SK-N-SH (cell line): ENCODE measurements around the gene ABHD11. TPM values are rescaled to one million over a fixed set of nuclear protein-coding genes. Genes with fewer than 3 reads are reported as not detected.
A peak's percentile ranks its signal among the peaks of the same experiment; 100 is the strongest.

Experiments
- CTCF ChIA-PET: fragments of 300-600, 350-600 bp; formaldehyde crosslinking; extraction: SDS; loops from one replicate; lab custom pipeline; 2021; lab: Yijun Ruan, JAX
- POLR2A ChIA-PET: fragments of 350-600 bp; sonication (Branson Sonifier 250); formaldehyde crosslinking; extraction: SDS; loops from one replicate; lab custom pipeline; 2020; ENCODE audit warnings: antibody characterized with exemption, inconsistent platforms; lab: Yijun Ruan, JAX
- DNase-seq: peaks from one replicate; pipeline ENCODE4 v3.0.0; 2012
- H2AFZ ChIP-seq: fragments of 200-600 bp; sonication (generic); 2 replicates; pipeline ENCODE4 v1.8.1; 2016; ENCODE audit warnings: antibody characterized with exemption, mild to moderate bottlenecking, low read depth
- H3F3A ChIP-seq: fragments of 200-600 bp; sonication (generic); replicated peaks from 2 replicates; pipeline ENCODE3; 2016; ENCODE audit warnings: antibody characterized with exemption, mild to moderate bottlenecking; ENCODE audit not compliant: insufficient read depth
- H3K27ac ChIP-seq, 2 experiments: fragments of 200-500 bp in 1 of 2; fragments of 200-600 bp in 1 of 2; sonication (Bioruptor generic) in 1 of 2; sonication (generic), shearing (Covaris generic) in 1 of 2; 2 replicates each; pipeline versions ENCODE4 v1.5.1 to v1.6.1; 2014 to 2016; ENCODE audit warnings: low read depth in 2 of 2, inconsistent platforms in 1 of 2, low read length in 1 of 2, mild to moderate bottlenecking in 1 of 2, mixed read lengths in 1 of 2
- H3K27me3 ChIP-seq: fragments of 200-600 bp; sonication (generic), shearing (Covaris generic); 2 replicates; pipeline ENCODE4 v1.6.1; 2016; ENCODE audit warnings: mixed run types; ENCODE audit not compliant: insufficient read depth
- H3K36me3 ChIP-seq, 2 experiments: fragments of 200-500 bp in 1 of 2; fragments of 200-600 bp in 1 of 2; sonication (Bioruptor generic) in 1 of 2; sonication (generic) in 1 of 2; replicated peaks in 1 of 2; 2 replicates each; pipeline versions ENCODE3 to v1.5.1; 2014 to 2016; ENCODE audit warnings: low read length in 1 of 2, mild to moderate bottlenecking in 1 of 2; ENCODE audit not compliant: insufficient read depth in 2 of 2, control insufficient read depth in 1 of 2
- H3K4me1 ChIP-seq, 2 experiments: fragments of 200-500 bp in 1 of 2; fragments of 200-600 bp in 1 of 2; sonication (Bioruptor generic) in 1 of 2; sonication (generic), shearing (Covaris generic) in 1 of 2; 2 replicates each; pipeline versions ENCODE4 v1.5.1 to v1.6.1; 2014 to 2016; ENCODE audit warnings: low read depth in 1 of 2, low read length in 1 of 2, mixed run types in 1 of 2; ENCODE audit not compliant: insufficient read depth in 2 of 2, control insufficient read depth in 1 of 2
- H3K4me2 ChIP-seq: fragments of 200-600 bp; sonication (generic), shearing (Covaris generic); 2 replicates; pipeline ENCODE4 v1.6.1; 2017; ENCODE audit warnings: mixed run types
- H3K4me3 ChIP-seq, 2 experiments: fragments of 200-500 bp in 1 of 2; fragments of 200-600 bp in 1 of 2; sonication (Bioruptor generic) in 1 of 2; sonication (generic), shearing (Covaris generic) in 1 of 2; 2 replicates each; pipeline versions ENCODE4 v1.5.1 to v1.8.1; 2014 to 2016; ENCODE audit warnings: low read depth in 2 of 2, inconsistent platforms in 1 of 2, low read length in 1 of 2, mild to moderate bottlenecking in 1 of 2, mixed read lengths in 1 of 2, moderate library complexity in 1 of 2
- H3K79me2 ChIP-seq: fragments of 200-600 bp; sonication (generic); 2 replicates; pipeline ENCODE4 v1.8.1; 2017; ENCODE audit warnings: mild to moderate bottlenecking; ENCODE audit not compliant: insufficient read depth
- H3K9ac ChIP-seq: fragments of 200-600 bp; sonication (generic); 2 replicates; pipeline ENCODE4 v1.6.1; 2017; ENCODE audit warnings: mixed run types
- H3K9me2 ChIP-seq: fragments of 200-600 bp; sonication (generic); 2 replicates; pipeline ENCODE4 v1.6.1; 2017; ENCODE audit warnings: mixed run types
- H3K9me3 ChIP-seq: fragments of 200-600 bp; sonication (generic); 2 replicates; pipeline ENCODE4 v1.6.1; 2017; ENCODE audit warnings: mixed run types, mild to moderate bottlenecking, moderate library complexity
- H4K20me1 ChIP-seq: fragments of 200-600 bp; sonication (generic); 2 replicates; pipeline ENCODE4 v1.6.1; 2017; ENCODE audit warnings: mild to moderate bottlenecking, mixed run types; ENCODE audit not compliant: insufficient read depth
- CHD2 ChIP-seq: fragments of 150-350 bp; IDR thresholded peaks from 2 replicates; pipeline ENCODE4 v1.6.1; 2018; ENCODE audit warnings: low read length; ENCODE audit not compliant: partially characterized antibody
- ELF1 ChIP-seq: IDR thresholded peaks from 2 replicates; pipeline ENCODE4 v1.4.0; 2012
- EZH2phosphoT487 ChIP-seq: fragments of 200-600 bp; sonication (generic); IDR thresholded peaks from 2 replicates; pipeline ENCODE4 v1.6.1; 2017; ENCODE audit warnings: low read depth, mixed run types, mild to moderate bottlenecking, antibody characterized with exemption, moderate library complexity, borderline replicate concordance
- FOSL2 ChIP-seq: IDR thresholded peaks from 2 replicates; pipeline ENCODE4 v1.4.0; 2012; ENCODE audit warnings: low read depth, mild to moderate bottlenecking, moderate library complexity, borderline replicate concordance
- FOXM1 ChIP-seq: IDR thresholded peaks from 2 replicates; pipeline ENCODE4 v1.4.0; 2012; ENCODE audit warnings: low read depth, mild to moderate bottlenecking
- GABPA ChIP-seq: IDR thresholded peaks from 2 replicates; pipeline ENCODE4 v1.4.0; 2012; ENCODE audit warnings: low read depth, mild to moderate bottlenecking
- GATA2 ChIP-seq: sonication (generic); formaldehyde crosslinking; IDR thresholded peaks from 2 replicates; pipeline ENCODE4 v1.5.0; 2020; ENCODE audit warnings: mild to moderate bottlenecking, missing genetic modification reagents
- IRF3 ChIP-seq: fragments of 150-350 bp; IDR thresholded peaks from 2 replicates; pipeline ENCODE4 v1.6.1; 2016; ENCODE audit warnings: mild to moderate bottlenecking, low read depth, low read length
- PBX3 ChIP-seq: IDR thresholded peaks from 2 replicates; pipeline ENCODE4; 2012
- RAD21 ChIP-seq: IDR thresholded peaks from 2 replicates; pipeline ENCODE4 v1.6.1; 2012; ENCODE audit warnings: mild to moderate bottlenecking, low read length
- RCOR1 ChIP-seq: fragments of 150-350 bp; IDR thresholded peaks from 2 replicates; pipeline ENCODE4 v1.6.1; 2017; ENCODE audit warnings: antibody characterized with exemption, low read length
- REST ChIP-seq: IDR thresholded peaks from 2 replicates; pipeline ENCODE4 v1.6.1; 2012; ENCODE audit warnings: mild to moderate bottlenecking, low read depth, low read length, moderate library complexity
- RXRA ChIP-seq: IDR thresholded peaks from 2 replicates; pipeline ENCODE4 v1.4.0; 2012; ENCODE audit warnings: low read depth, mild to moderate bottlenecking, borderline replicate concordance
- SMC3 ChIP-seq: IDR thresholded peaks from 2 replicates; pipeline ENCODE4 v1.6.1; 2012; ENCODE audit warnings: low read depth, low read length, improper control_type of control experiment
- TAF1 ChIP-seq: IDR thresholded peaks from 2 replicates; pipeline ENCODE4 v1.6.1; 2012; ENCODE audit warnings: low read depth, mild to moderate bottlenecking, low read length, moderate library complexity, borderline replicate concordance
- USF1 ChIP-seq: IDR thresholded peaks from 2 replicates; pipeline ENCODE4 v1.4.0; 2012; ENCODE audit warnings: low read depth, borderline replicate concordance
- WGBS: methylation state at CpG from one replicate; pipeline ENCODE4 v1.1.6; 2017; ENCODE audit warnings: low lambda C conversion rate; 5-methylcytosine and 5-hydroxymethylcytosine counted together
- polyA plus RNA-seq, 3 experiments: library from polyadenylated mRNA; depleted of rRNA; stranded (reverse); fragments of >200 nt; gene quantifications; 2 replicates each; pipeline ENCODE4 v1.2.3, GENCODE V29; 2012
- TF ChIP-seq, protein P1 (sequence below): fragments of 200-600 bp; sonication (generic); IDR thresholded peaks from 2 replicates; pipeline ENCODE4 v1.6.1; 2017; ENCODE audit warnings: antibody characterized with exemption, mild to moderate bottlenecking, moderate library complexity

The ABHD11 gene
- polyA plus RNA-seq, 1 of the 3 experiments (the other 2 are of a cell fraction), result 29.9 TPM

DNA sequence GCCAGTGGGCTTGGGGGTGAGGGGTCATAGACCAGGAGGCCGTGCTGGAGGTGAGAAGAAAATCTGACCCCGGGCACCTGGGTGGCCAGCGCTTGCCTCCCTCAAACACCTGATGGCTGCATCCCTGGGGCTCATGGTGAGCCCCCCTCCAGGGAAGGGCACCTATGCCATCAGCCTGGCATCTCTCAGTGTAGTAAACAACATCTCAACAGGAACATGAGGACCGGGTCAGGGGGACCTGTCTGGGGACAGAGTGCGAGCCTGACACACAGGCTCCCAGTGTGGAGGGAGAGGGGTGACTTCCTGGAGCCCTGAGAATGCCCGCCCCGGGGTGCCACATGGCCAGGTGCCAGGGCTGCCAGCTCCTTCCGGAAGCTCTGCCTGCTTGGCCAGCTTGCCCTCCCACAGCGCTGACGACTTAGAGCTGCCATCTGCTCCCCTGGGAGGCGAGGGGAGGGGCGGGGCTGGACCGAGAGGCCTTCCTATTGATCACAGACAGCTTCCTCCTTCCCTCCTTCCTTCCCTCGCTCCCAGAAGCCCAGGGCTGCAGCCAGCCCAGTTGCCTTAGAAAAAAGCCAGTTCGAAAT, 31.5 kb downstream of the ABHD11 start (continued):
- TF ChIP-seq TAF1 (no peak), ELF1 (peak; percentile 53; the same call in 1 of the 2 replicates), RCOR1 (no peak), FOSL2 (no peak), RAD21 (no peak), PBX3 (0 out of 2 replicates have a peak, but pooled peaks have one; percentile 14), EZH2phosphoT487 (no peak), FOXM1 (no peak), GABPA (peak; percentile 21; the same call in 1 of the 2 replicates), GATA2 (CRISPR knock-in tag) (no peak)
- TF ChIP-seq, protein P1, sequence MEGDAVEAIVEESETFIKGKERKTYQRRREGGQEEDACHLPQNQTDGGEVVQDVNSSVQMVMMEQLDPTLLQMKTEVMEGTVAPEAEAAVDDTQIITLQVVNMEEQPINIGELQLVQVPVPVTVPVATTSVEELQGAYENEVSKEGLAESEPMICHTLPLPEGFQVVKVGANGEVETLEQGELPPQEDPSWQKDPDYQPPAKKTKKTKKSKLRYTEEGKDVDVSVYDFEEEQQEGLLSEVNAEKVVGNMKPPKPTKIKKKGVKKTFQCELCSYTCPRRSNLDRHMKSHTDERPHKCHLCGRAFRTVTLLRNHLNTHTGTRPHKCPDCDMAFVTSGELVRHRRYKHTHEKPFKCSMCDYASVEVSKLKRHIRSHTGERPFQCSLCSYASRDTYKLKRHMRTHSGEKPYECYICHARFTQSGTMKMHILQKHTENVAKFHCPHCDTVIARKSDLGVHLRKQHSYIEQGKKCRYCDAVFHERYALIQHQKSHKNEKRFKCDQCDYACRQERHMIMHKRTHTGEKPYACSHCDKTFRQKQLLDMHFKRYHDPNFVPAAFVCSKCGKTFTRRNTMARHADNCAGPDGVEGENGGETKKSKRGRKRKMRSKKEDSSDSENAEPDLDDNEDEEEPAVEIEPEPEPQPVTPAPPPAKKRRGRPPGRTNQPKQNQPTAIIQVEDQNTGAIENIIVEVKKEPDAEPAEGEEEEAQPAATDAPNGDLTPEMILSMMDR, result no peak

DNA sequence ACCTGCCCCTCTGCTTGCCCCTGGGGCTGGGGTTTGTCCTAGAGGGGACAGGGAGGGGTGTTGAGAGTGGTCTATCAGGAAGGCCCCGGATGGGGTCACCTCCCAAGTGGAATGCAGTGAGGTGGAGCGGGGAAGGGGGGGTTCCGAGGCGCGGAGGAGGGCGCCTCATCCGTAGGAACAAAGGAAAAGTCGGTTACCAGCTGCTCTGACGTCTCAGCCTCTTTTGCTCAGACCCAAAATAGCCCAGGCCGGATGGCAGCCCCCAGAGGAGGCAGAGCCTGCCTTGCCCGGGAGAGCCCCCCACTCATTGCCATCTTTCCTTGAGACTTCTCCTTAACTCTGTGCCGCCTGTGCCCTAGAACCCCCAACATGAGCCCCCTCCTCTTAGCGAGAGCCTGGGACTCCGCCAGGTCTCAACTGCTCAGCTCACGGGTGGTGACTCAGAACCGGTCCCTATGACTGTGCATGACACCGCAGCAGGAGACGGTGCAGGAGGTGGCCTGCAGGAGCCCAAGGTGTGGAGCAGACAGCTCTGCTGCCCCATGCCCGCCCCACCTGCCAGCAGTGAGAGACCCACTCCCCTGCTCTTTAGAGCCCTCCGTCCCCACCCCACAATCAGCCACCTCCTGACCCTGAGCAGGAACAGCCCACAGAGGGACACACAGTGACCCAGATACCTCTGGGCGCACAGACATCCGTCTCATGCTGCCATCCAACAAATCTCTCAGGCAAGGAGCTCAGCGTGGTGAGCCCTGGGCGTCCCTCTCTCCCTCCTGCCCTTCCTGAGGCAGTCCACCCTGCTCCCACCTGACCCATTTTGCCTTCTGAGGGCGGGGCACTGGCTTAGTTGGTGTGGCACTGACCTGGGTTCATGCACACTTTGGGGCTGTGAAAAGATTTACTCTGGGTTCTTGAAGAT, 32.2 kb downstream of the ABHD11 start:
- peaks cover 27 to 33% of the 10 kb centered on the region in 2 experiments for H3K36me3 ChIP-seq
- H3K9me3 ChIP-seq, result no peaks in the 10 kb centered on the region
- H3K4me3 ChIP-seq, result no peak overlapping the region
- WGBS, result 62% methylated on average over 24 of the region's 25 CpGs
- ChIA-PET CTCF (interaction anchor here (0.8 to 4.5 kb wide), 10 partner anchors 9 to 364 kb away, joined by 3 to 27 read pairs (median 3); partner anchors contain the start of gene VPS37D), POLR2A (no interaction called here)
- no peaks in the 10 kb centered on the region for H3K9me2 ChIP-seq
- peaks cover 63% of the 10 kb centered on the region for H3K79me2 ChIP-seq
- H3K4me1 ChIP-seq, result peaks cover 0 to 43% of the 10 kb centered on the region in 2 experiments; a peak in 3 of 4 replicates
- peak overlapping the region; percentile 29; the same call in 1 of the 2 replicates for H3K9ac ChIP-seq
- H3K27ac ChIP-seq, result peak overlapping the region in 1 of 2 experiments; percentile 72; a peak in 2 of 4 replicates
- H4K20me1 ChIP-seq, result peaks cover 52% of the 10 kb centered on the region
- DNase-seq, result peak; percentile 40
- no peak overlapping the region for H2AFZ ChIP-seq
- H3K27me3 ChIP-seq, result no peaks in the 10 kb centered on the region
- peak overlapping the region; percentile 56 for H3K4me2 ChIP-seq
- peaks cover 62% of the 10 kb centered on the region for H3F3A ChIP-seq
- TF ChIP-seq CHD2 (no peak), RAD21 (no peak), TAF1 (no peak), EZH2phosphoT487 (no peak), RXRA (no peak), FOXM1 (no peak), USF1 (no peak), PBX3 (0 out of 2 replicates have a peak, but pooled peaks have one; percentile 15), REST (no peak), SMC3 (no peak), FOSL2 (peak; percentile 89), IRF3 (no peak)
